Measurements from ENCODE around the gene IGFL4. TPM values are rescaled to one million over a fixed set of nuclear protein-coding genes. Genes with fewer than 3 reads are reported as not detected.

The IGFL4 gene
- total and polyA plus RNA-seq, 2 of the 8 experiments (the other 6 are each of a cell fraction or from before 2014, with no cell fraction given), result 0.05 to 0.11 TPM

GRCh38 chr19:45994998-45995714 is 45.6 kb downstream of the IGFL4 start, which contains the start of gene CCDC61 (continued):
- TF ChIP-seq ATF2 (IDR thresholded peaks at IDR 0.05; ENCODE audit: low read length) (no peak), JUND (IDR thresholded peaks at IDR 0.05; ENCODE audit: low read length) (no peak), CHD1 (IDR thresholded peaks at IDR 0.05; ENCODE audit: low read depth, low read length) (no peak), RXRA (IDR thresholded peaks at IDR 0.05; ENCODE audit: insufficient read depth, low read depth, low read length) (no peak), CREB1 (IDR thresholded peaks at IDR 0.05) (no peak; the same call in none of the 2 replicates), CTCF (IDR thresholded peaks at IDR 0.05; ENCODE audit: control extremely low read depth in 1 of 3, insufficient read depth in 1 of 3, low read depth in 1 of 3, low read length in 3 of 3) (no peak), RAD21 (IDR thresholded peaks at IDR 0.05 in 1 of 2, conservative IDR thresholded peaks at IDR 0.05 in 1 of 2; ENCODE audit: low read depth in 2 of 2, low read length in 2 of 2) (no peak), HDAC6 (IDR thresholded peaks at IDR 0.05; ENCODE audit: low read depth, low read length) (no peak), SIX5 (IDR thresholded peaks at IDR 0.05; ENCODE audit: low read depth, low read length) (no peak), MAFK (IDR thresholded peaks at IDR 0.05; ENCODE audit: low read depth, low read length) (no peak), YY1 (IDR thresholded peaks at IDR 0.05; ENCODE audit: low read depth, low read length) (no peak), TCF12 (IDR thresholded peaks at IDR 0.05; ENCODE audit: low read depth, low read length) (no peak), EZH2 (IDR thresholded peaks at IDR 0.05; ENCODE audit: low read depth, low read length, severe bottlenecking) (no peak), SAP30 (IDR thresholded peaks at IDR 0.05; ENCODE audit: insufficient read depth, insufficient replicate concordance, low read length) (no peak), HDAC2 (IDR thresholded peaks at IDR 0.05; ENCODE audit: borderline replicate concordance in 1 of 2, low read depth in 2 of 2, low read length in 2 of 2) (0 out of 4 replicates have a peak, but pooled peaks have one; percentile 9 to 24), GABPA (IDR thresholded peaks at IDR 0.05; ENCODE audit: borderline replicate concordance, insufficient read depth, low read length) (0 out of 2 replicates have a peak, but pooled peaks have one; percentile 43), ASH2L (IDR thresholded peaks at IDR 0.05; ENCODE audit: low read length) (peak; percentile 39), FOSL1 (IDR thresholded peaks at IDR 0.05; ENCODE audit: insufficient read depth, low read depth, low read length) (no peak), TBP (IDR thresholded peaks at IDR 0.05; ENCODE audit: low read depth, low read length) (peak; percentile 51)
